Measurements from ENCODE around the gene SCN7A.

The SCN7A gene

DNA sequence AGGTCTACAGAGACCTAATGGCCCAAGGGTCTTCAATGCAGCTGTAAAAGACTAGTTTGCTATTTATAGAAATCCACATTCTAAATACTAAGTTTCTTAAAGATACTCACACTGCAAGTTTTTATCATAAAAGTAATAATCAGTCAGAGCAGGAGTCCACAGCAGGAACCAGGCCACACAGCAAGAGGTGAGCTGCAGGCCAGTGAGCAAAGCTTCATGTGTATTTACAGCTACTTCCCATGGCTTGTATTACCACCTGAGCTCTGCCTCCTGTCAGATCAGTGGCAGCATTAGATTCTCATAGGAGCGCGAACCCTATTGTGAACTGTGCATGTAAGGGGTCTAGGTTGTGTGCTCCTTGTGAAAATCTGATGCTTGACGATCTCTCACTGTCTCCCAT lies 111.6 kb downstream of the SCN7A start:
- TF ChIP-seq, protein P1, sequence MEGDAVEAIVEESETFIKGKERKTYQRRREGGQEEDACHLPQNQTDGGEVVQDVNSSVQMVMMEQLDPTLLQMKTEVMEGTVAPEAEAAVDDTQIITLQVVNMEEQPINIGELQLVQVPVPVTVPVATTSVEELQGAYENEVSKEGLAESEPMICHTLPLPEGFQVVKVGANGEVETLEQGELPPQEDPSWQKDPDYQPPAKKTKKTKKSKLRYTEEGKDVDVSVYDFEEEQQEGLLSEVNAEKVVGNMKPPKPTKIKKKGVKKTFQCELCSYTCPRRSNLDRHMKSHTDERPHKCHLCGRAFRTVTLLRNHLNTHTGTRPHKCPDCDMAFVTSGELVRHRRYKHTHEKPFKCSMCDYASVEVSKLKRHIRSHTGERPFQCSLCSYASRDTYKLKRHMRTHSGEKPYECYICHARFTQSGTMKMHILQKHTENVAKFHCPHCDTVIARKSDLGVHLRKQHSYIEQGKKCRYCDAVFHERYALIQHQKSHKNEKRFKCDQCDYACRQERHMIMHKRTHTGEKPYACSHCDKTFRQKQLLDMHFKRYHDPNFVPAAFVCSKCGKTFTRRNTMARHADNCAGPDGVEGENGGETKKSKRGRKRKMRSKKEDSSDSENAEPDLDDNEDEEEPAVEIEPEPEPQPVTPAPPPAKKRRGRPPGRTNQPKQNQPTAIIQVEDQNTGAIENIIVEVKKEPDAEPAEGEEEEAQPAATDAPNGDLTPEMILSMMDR (IDR thresholded peaks at IDR 0.05; ENCODE audit: insufficient read depth, low read length, missing control alignments) = no peak
- H3K4me3 ChIP-seq (ENCODE audit: low read depth, low read length) = no peak overlapping the region
- CTCF ChIA-PET = interaction anchor here (0.8 to 4.2 kb wide), 6 partner anchors 11 to 204 kb away, joined by 3 to 23 read pairs (median 6); no protein-coding TSS in a partner anchor
- no peak for DNase-seq (ENCODE audit: low read depth, low spot score)
- POLR2A ChIA-PET = no interaction called here

DNA sequence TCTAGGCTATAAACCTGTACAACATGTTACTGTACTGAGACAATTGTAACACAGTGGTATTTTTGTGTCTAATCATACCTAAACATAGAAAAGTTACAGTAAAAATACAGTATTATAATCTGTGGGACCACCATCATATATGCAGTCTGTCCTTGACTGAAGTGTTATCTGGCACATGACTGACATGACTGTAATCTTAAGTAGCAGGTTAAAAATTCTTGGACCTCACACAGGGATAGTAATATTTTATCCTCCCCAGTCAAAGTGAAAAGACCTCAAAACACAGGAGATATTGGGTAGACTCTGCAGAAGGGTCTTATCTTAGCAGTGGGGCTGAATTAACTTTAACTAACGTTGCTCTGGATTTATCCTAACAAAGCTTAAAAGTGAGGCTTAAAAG lies 113.4 kb downstream of the SCN7A start:
- TF ChIP-seq, protein P1 (IDR thresholded peaks at IDR 0.05; ENCODE audit: insufficient read depth, low read length, missing control alignments) = no peak
- POLR2A ChIA-PET = no interaction called here
- DNase-seq (ENCODE audit: low read depth, low spot score) = no peak
- H3K4me3 ChIP-seq (ENCODE audit: low read depth, low read length) = no peak overlapping the region
- CTCF ChIA-PET = interaction anchor here (1.1 to 4.2 kb wide), 4 partner anchors 20 to 200 kb away, joined by 3 to 23 read pairs (median 8); no protein-coding TSS in a partner anchor

DNA sequence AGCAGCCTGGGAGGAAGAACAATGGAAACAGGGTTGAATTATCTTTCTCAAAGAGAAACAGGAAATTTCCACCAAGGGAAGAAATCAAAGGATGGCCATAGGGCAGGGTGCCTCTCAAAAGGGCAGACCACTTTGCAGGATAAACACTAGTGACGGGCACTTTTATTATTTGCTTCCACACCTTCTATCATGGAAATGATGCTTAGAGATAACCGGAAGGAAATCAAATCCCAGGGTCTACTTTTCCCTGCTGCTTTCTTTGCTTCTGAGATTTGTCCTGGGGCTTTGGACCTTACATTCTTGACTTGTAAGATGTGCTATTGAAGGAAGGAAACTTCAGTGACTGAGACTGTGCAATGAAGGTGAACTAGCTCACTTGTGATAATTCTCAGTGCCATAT lies 117.2 kb downstream of the SCN7A start:
- no peak for DNase-seq (ENCODE audit: low read depth, low spot score)
- TF ChIP-seq, protein P1 (IDR thresholded peaks at IDR 0.05; ENCODE audit: insufficient read depth, low read length, missing control alignments) = no peak
- ChIA-PET CTCF (interaction anchor here (1.0 to 8.0 kb wide), 5 partner anchors 8 to 20 kb away, joined by 3 to 49 read pairs (median 9); no protein-coding TSS in a partner anchor), POLR2A (no interaction called here)
- H3K4me3 ChIP-seq (ENCODE audit: low read depth, low read length) = no peak overlapping the region

GRCh38 chr2:166376488-166376828 lies 117.6 kb downstream of the SCN7A start:
- H3K4me3 ChIP-seq (ENCODE audit: low read depth, low read length) = peak overlapping the region; percentile 71
- TF ChIP-seq, protein P1 (IDR thresholded peaks at IDR 0.05; ENCODE audit: insufficient read depth, low read length, missing control alignments) = no peak
- no peak for DNase-seq (ENCODE audit: low read depth, low spot score)
- CTCF ChIA-PET = interaction anchor here (1.2 to 8.0 kb wide), 4 partner anchors 8 to 16 kb away, joined by 3 to 49 read pairs (median 27); no protein-coding TSS in a partner anchor
- POLR2A ChIA-PET = interaction anchor here (0.9 kb wide), 1 partner anchor 25 kb away, joined by 3 read pairs; no protein-coding TSS in a partner anchor

DNA sequence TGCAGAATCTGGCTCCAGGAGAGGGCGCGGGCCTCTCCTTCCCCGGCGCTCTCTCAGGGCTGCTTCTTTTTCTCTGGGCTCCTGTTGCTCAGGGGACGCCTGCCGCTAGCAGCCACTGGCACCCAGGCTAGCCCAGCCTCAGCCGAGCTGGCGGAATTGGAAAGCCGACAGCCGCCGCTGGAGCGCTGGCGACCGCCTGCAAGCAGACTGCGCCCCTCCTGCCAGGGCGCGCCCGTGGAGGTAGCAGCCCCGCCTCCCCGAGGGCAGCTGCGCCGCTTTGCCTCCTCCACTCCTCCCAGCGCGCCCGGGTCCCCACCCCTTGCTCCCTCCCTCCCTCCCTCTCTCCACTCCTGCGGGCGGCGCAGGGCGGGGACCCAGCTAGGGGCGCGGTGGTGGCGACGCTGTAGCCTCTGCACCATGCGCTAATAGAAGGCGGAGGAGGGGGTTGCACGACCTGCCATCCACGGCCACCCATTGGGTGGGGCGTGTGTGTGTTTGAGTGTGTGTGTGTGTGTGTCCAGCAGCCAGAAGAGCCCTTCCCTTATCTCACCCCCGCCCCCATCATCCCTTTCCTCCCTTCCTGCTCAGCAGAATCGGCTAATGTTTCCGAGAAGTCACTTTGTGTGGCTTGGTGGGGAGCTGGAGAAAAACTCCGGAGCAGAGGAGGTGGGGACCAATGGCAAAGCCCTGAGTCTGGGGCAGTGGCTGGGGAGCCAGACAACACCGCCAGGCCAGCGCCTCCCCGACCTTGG lies 118.1 kb downstream of the SCN7A start, which contains the start of gene SCN9A:
TSS of gene SCN9A (minus strand) at position 209 of the 752 bp plus-strand sequence. CDS start 64,188 bp downstream, outside the sequence.
- DNase-seq (ENCODE audit: low read depth, low spot score) = no peak
- peak within 1 kb of the TSS; percentile 71 for H3K4me3 ChIP-seq (ENCODE audit: low read depth, low read length)
- CTCF ChIA-PET = interaction anchor here (0.8 to 8.0 kb wide), 7 partner anchors 9 to 195 kb away, joined by 3 to 49 read pairs (median 3); no protein-coding TSS in a partner anchor
- TF ChIP-seq, protein P1 (IDR thresholded peaks at IDR 0.05; ENCODE audit: insufficient read depth, low read length, missing control alignments) = no peak
- POLR2A ChIA-PET = interaction anchor here (0.9 kb wide), 2 partner anchors 22 to 25 kb away, joined by 3 read pairs; no protein-coding TSS in a partner anchor

GRCh38 chr2:166375195-166375735 lies 118.8 kb downstream of the SCN7A start:
- DNase-seq (ENCODE audit: low read depth, low spot score) = no peak
- peak overlapping the region; percentile 71 for H3K4me3 ChIP-seq (ENCODE audit: low read depth, low read length)
- TF ChIP-seq, protein P1 (IDR thresholded peaks at IDR 0.05; ENCODE audit: insufficient read depth, low read length, missing control alignments) = no peak
- POLR2A ChIA-PET = interaction anchor here (0.6 to 1.5 kb wide), 4 partner anchors 14 to 68 kb away, joined by 3 to 4 read pairs (median 3); no protein-coding TSS in a partner anchor
- CTCF ChIA-PET = interaction anchor here (0.6 to 8.0 kb wide), 7 partner anchors 9 to 195 kb away, joined by 3 to 49 read pairs (median 3); no protein-coding TSS in a partner anchor

Measured in AG04449 (cell line).